GM23338 (cell line): ENCODE results near the gene PPAN. TPM values are rescaled to one million over a fixed set of nuclear protein-coding genes. Genes with fewer than 3 reads are reported as not detected.

ENCODE experiments used
- ATAC-seq: fragments of 200-7000 bp; cut with Tn5 transposase; 3 replicates; pipeline ENCODE4 v1.9.1; 2020
- DNase-seq: peaks from one replicate; pipeline ENCODE4 v3.0.0-alpha.2; 2015; ENCODE audit warnings: low spot score
- H2AFZ ChIP-seq: fragments of 200-600 bp; sonication (generic); 2 replicates; pipeline ENCODE4 v1.8.0; 2016; ENCODE audit warnings: antibody characterized with exemption, mild to moderate bottlenecking, moderate library complexity
- H3F3A ChIP-seq: fragments of 200-600 bp; sonication (generic); replicated peaks from 2 replicates; pipeline ENCODE4 v1.8.0; 2017; ENCODE audit warnings: antibody characterized with exemption, mixed run types, low read depth
- H3K27ac ChIP-seq: fragments of 200-600 bp; sonication (generic); 2 replicates; pipeline ENCODE4 v1.6.1; 2016; ENCODE audit warnings: low read depth
- H3K27me3 ChIP-seq: fragments of 200-600 bp; sonication (generic); 2 replicates; pipeline ENCODE4 v1.8.0; 2016; ENCODE audit warnings: mild to moderate bottlenecking, mixed run types, moderate library complexity; ENCODE audit not compliant: insufficient read depth
- H3K36me3 ChIP-seq: fragments of 200-600 bp; sonication (generic); 2 replicates; pipeline ENCODE4 v1.8.0; 2016; ENCODE audit warnings: mild to moderate bottlenecking; ENCODE audit not compliant: insufficient read depth
- H3K4me1 ChIP-seq: fragments of 200-600 bp; sonication (generic); 2 replicates; pipeline ENCODE4 v1.8.0; 2016; ENCODE audit warnings: mild to moderate bottlenecking, moderate library complexity; ENCODE audit not compliant: insufficient read depth
- H3K4me2 ChIP-seq: fragments of 200-600 bp; sonication (generic); 2 replicates; pipeline ENCODE4 v1.7.1; 2017; ENCODE audit warnings: mixed run types
- H3K4me3 ChIP-seq: fragments of 200-600 bp; sonication (generic); 2 replicates; pipeline ENCODE4 v1.6.1; 2016; ENCODE audit warnings: mixed run types
- H3K79me2 ChIP-seq: fragments of 200-600 bp; sonication (generic); replicated peaks from 2 replicates; pipeline ENCODE4 v1.8.0; 2017; ENCODE audit warnings: mild to moderate bottlenecking; ENCODE audit not compliant: insufficient read depth
- H3K9me2 ChIP-seq: fragments of 200-600 bp; sonication (generic); 2 replicates; pipeline ENCODE4 v1.8.0; 2017; ENCODE audit not compliant: insufficient read depth
- H4K20me1 ChIP-seq: fragments of 200-600 bp; sonication (generic); replicated peaks from 2 replicates; pipeline ENCODE4 v1.8.0; 2017; ENCODE audit warnings: mild to moderate bottlenecking; ENCODE audit not compliant: insufficient read depth
- H3K27ac Mint-ChIP-seq: 2 replicates; pipeline ENCODE4 v1.8.0; 2020; ENCODE audit warnings: inconsistent platforms, mild to moderate bottlenecking, moderate library complexity, mixed read lengths
- H3K27me3 Mint-ChIP-seq: 3 replicates; pipeline ENCODE4 v1.8.0; 2022; ENCODE audit warnings: low read depth, mild to moderate bottlenecking, moderate library complexity, mixed read lengths, inconsistent platforms; ENCODE audit not compliant: insufficient read depth, poor library complexity
- H3K36me3 Mint-ChIP-seq: 3 replicates; pipeline ENCODE4 v1.8.0; 2021; ENCODE audit warnings: low read depth, mild to moderate bottlenecking, inconsistent platforms, moderate library complexity, mixed read lengths
- H3K4me1 Mint-ChIP-seq: 3 replicates; pipeline ENCODE4 v1.8.0; 2020; ENCODE audit warnings: mild to moderate bottlenecking, inconsistent platforms, mixed read lengths
- H3K4me3 Mint-ChIP-seq: 3 replicates; pipeline ENCODE4 v1.8.0; 2021; ENCODE audit warnings: moderate library complexity, mild to moderate bottlenecking, inconsistent platforms, mixed read lengths
- H3K9me3 Mint-ChIP-seq: 3 replicates; pipeline ENCODE4 v1.8.0; 2020; ENCODE audit warnings: moderate library complexity, mild to moderate bottlenecking, inconsistent platforms, mixed read lengths
- EZH2 ChIP-seq: fragments of 200-600 bp; sonication (generic); IDR thresholded peaks from one replicate; pipeline ENCODE4 v1.8.0; 2017; ENCODE audit warnings: antibody characterized with exemption, mild to moderate bottlenecking, low read depth; ENCODE audit not compliant: unreplicated experiment
- EZH2phosphoT487 ChIP-seq: fragments of 200-600 bp; sonication (generic); IDR thresholded peaks from one replicate; pipeline ENCODE4 v1.8.1; 2018; ENCODE audit warnings: antibody characterized with exemption; ENCODE audit not compliant: unreplicated experiment
- JUNB ChIP-seq: IDR thresholded peaks from one replicate; pipeline ENCODE4 v1.6.1; 2016; ENCODE audit warnings: antibody characterized with exemption; ENCODE audit not compliant: unreplicated experiment
- NANOG ChIP-seq: IDR thresholded peaks from 2 replicates; pipeline ENCODE4 v1.6.1; 2016; ENCODE audit warnings: antibody characterized with exemption, borderline replicate concordance
- ZNF331 ChIP-seq: fragments of 250-450 bp; sonication (Bioruptor Pico); IDR thresholded peaks from 2 replicates; pipeline ENCODE4 v1.5.0; 2020; ENCODE audit warnings: low read depth, mild to moderate bottlenecking, moderate library complexity
- long read RNA-seq: library from polyadenylated mRNA; unstranded; transcript quantifications from one replicate; pipeline ENCODE4 v2.0.0, GENCODE V29; 2020; ENCODE audit not compliant: unreplicated experiment
- polyA plus RNA-seq: library from polyadenylated mRNA; unstranded; fragments of >200 nt; fragmentation: Nextera tagmentation; extraction: Ambion mirVana; gene quantifications from 2 replicates; pipeline ENCODE4 v1.2.1, GENCODE V29; 2016
- total RNA-seq: library from RNA; depleted of rRNA; stranded (reverse); fragments of >200 nt; shearing (Covaris generic); gene quantifications from 2 replicates; pipeline ENCODE4 v1.2.3, GENCODE V29; 2014; rRNA removed
- TF ChIP-seq, protein P1 (sequence below): fragments of 250-450 bp; sonication (Bioruptor Pico); IDR thresholded peaks from 2 replicates; pipeline ENCODE4 v1.5.0; 2020; ENCODE audit warnings: mild to moderate bottlenecking, moderate library complexity
- TF ChIP-seq, protein P2 (sequence below), 2 experiments: fragments of 200-600 bp in 1 of 2; sonication (generic) in 1 of 2; conservative IDR thresholded peaks; 2 replicates each; pipeline versions ENCODE4 v1.5.1 to v1.6.1; 2016 to 2017; ENCODE audit warnings: antibody characterized with exemption in 2 of 2, low read depth in 2 of 2, mild to moderate bottlenecking in 2 of 2, moderate library complexity in 1 of 2
- TF ChIP-seq, protein P3 (sequence below): IDR thresholded peaks from one replicate; pipeline ENCODE4 v1.6.1; 2018; ENCODE audit warnings: antibody characterized with exemption; ENCODE audit not compliant: unreplicated experiment
- TF ChIP-seq, protein P4 (sequence below): IDR thresholded peaks from 2 replicates; pipeline ENCODE4 v1.6.1; 2016; ENCODE audit warnings: antibody characterized with exemption

The PPAN gene, protein sequence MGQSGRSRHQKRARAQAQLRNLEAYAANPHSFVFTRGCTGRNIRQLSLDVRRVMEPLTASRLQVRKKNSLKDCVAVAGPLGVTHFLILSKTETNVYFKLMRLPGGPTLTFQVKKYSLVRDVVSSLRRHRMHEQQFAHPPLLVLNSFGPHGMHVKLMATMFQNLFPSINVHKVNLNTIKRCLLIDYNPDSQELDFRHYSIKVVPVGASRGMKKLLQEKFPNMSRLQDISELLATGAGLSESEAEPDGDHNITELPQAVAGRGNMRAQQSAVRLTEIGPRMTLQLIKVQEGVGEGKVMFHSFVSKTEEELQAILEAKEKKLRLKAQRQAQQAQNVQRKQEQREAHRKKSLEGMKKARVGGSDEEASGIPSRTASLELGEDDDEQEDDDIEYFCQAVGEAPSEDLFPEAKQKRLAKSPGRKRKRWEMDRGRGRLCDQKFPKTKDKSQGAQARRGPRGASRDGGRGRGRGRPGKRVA
- total RNA-seq, result 56.5 and 71.8 TPM in 2 replicates
- polyA plus RNA-seq, result 76.9 and 81.9 TPM in 2 replicates
- long read RNA-seq, transcript PPAN-201 (12 exons, 1,657 nt), result major isoform, 57 of 75 reads
- long read RNA-seq, transcript PPAN-202 (11 exons, 1,575 nt), result minor isoform, 7 of 75 reads
- long read RNA-seq, partial matches to known transcripts, result 4 of 75 reads
- long read RNA-seq, other reads (novel, unspliced or antisense), result 7 of 75 reads

DNA sequence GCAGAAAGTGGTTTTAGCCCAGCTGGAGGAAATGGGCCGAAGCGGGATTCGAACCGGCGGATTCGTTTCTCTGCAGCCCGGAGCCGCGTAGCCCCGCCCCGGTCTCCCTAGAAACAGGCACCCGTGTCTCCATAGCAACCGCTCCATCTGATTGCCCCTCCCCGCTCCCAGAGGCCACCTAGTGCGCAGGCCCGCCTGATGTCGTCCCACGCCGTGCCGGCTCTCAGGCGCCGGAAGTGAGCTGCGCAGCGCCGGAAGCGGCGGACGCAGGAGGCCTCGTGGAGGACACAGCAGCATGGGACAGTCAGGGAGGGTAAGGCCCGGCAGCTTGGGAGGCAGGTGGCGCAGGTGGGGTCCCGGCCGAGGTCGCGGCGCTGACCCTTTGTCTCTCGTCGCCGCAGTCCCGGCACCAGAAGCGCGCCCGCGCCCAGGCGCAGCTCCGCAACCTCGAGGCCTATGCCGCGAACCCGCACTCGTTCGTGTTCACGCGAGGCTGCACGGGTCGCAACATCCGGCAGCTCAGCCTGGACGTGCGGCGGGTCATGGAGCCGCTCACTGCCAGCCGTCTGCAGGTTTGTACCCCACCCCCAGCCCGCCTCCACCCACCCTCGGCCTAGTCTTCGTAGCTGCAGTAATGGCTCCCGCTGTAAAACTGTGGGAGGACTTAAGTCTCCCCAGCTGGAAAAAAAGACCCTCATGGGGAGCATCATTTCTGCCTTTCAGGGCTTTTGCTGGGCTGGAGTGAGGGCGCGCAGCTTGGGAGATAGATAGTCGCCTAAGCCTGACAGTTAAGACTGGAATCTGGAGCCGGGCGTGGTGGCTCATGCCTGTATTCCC, at the start of gene PPAN:
Gene PPAN, plus strand, starts transcription at position 263 of the 837 bp plus-strand sequence. Its CDS starts 33 bp downstream, at position 296.
- peaks cover 21% of the 10 kb centered on the region for H3K27me3 Mint-ChIP-seq
- TF ChIP-seq ZNF331, result no peak
- no peak for TF ChIP-seq NANOG
- TF ChIP-seq, protein P1, sequence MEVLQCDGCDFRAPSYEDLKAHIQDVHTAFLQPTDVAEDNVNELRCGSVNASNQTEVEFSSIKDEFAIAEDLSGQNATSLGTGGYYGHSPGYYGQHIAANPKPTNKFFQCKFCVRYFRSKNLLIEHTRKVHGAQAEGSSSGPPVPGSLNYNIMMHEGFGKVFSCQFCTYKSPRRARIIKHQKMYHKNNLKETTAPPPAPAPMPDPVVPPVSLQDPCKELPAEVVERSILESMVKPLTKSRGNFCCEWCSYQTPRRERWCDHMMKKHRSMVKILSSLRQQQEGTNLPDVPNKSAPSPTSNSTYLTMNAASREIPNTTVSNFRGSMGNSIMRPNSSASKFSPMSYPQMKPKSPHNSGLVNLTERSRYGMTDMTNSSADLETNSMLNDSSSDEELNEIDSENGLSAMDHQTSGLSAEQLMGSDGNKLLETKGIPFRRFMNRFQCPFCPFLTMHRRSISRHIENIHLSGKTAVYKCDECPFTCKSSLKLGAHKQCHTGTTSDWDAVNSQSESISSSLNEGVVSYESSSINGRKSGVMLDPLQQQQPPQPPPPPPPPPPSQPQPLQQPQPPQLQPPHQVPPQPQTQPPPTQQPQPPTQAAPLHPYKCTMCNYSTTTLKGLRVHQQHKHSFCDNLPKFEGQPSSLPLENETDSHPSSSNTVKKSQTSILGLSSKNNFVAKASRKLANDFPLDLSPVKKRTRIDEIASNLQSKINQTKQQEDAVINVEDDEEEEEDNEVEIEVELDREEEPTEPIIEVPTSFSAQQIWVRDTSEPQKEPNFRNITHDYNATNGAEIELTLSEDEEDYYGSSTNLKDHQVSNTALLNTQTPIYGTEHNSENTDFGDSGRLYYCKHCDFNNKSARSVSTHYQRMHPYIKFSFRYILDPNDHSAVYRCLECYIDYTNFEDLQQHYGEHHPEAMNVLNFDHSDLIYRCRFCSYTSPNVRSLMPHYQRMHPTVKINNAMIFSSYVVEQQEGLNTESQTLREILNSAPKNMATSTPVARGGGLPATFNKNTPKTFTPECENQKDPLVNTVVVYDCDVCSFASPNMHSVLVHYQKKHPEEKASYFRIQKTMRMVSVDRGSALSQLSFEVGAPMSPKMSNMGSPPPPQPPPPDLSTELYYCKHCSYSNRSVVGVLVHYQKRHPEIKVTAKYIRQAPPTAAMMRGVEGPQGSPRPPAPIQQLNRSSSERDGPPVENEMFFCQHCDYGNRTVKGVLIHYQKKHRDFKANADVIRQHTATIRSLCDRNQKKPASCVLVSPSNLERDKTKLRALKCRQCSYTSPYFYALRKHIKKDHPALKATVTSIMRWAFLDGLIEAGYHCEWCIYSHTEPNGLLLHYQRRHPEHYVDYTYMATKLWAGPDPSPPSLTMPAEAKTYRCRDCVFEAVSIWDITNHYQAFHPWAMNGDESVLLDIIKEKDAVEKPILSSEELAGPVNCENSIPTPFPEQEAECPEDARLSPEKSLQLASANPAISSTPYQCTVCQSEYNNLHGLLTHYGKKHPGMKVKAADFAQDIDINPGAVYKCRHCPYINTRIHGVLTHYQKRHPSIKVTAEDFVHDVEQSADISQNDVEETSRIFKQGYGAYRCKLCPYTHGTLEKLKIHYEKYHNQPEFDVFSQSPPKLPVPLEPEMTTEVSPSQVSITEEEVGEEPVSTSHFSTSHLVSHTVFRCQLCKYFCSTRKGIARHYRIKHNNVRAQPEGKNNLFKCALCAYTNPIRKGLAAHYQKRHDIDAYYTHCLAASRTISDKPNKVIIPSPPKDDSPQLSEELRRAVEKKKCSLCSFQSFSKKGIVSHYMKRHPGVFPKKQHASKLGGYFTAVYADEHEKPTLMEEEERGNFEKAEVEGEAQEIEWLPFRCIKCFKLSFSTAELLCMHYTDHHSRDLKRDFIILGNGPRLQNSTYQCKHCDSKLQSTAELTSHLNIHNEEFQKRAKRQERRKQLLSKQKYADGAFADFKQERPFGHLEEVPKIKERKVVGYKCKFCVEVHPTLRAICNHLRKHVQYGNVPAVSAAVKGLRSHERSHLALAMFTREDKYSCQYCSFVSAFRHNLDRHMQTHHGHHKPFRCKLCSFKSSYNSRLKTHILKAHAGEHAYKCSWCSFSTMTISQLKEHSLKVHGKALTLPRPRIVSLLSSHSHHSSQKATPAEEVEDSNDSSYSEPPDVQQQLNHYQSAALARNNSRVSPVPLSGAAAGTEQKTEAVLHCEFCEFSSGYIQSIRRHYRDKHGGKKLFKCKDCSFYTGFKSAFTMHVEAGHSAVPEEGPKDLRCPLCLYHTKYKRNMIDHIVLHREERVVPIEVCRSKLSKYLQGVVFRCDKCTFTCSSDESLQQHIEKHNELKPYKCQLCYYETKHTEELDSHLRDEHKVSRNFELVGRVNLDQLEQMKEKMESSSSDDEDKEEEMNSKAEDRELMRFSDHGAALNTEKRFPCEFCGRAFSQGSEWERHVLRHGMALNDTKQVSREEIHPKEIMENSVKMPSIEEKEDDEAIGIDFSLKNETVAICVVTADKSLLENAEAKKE, result no peak
- TF ChIP-seq, protein P2, sequence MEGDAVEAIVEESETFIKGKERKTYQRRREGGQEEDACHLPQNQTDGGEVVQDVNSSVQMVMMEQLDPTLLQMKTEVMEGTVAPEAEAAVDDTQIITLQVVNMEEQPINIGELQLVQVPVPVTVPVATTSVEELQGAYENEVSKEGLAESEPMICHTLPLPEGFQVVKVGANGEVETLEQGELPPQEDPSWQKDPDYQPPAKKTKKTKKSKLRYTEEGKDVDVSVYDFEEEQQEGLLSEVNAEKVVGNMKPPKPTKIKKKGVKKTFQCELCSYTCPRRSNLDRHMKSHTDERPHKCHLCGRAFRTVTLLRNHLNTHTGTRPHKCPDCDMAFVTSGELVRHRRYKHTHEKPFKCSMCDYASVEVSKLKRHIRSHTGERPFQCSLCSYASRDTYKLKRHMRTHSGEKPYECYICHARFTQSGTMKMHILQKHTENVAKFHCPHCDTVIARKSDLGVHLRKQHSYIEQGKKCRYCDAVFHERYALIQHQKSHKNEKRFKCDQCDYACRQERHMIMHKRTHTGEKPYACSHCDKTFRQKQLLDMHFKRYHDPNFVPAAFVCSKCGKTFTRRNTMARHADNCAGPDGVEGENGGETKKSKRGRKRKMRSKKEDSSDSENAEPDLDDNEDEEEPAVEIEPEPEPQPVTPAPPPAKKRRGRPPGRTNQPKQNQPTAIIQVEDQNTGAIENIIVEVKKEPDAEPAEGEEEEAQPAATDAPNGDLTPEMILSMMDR (conservative IDR thresholded peaks at IDR 0.05; ENCODE audit: low read depth in 2 of 2), result no peak
- TF ChIP-seq, protein P3, sequence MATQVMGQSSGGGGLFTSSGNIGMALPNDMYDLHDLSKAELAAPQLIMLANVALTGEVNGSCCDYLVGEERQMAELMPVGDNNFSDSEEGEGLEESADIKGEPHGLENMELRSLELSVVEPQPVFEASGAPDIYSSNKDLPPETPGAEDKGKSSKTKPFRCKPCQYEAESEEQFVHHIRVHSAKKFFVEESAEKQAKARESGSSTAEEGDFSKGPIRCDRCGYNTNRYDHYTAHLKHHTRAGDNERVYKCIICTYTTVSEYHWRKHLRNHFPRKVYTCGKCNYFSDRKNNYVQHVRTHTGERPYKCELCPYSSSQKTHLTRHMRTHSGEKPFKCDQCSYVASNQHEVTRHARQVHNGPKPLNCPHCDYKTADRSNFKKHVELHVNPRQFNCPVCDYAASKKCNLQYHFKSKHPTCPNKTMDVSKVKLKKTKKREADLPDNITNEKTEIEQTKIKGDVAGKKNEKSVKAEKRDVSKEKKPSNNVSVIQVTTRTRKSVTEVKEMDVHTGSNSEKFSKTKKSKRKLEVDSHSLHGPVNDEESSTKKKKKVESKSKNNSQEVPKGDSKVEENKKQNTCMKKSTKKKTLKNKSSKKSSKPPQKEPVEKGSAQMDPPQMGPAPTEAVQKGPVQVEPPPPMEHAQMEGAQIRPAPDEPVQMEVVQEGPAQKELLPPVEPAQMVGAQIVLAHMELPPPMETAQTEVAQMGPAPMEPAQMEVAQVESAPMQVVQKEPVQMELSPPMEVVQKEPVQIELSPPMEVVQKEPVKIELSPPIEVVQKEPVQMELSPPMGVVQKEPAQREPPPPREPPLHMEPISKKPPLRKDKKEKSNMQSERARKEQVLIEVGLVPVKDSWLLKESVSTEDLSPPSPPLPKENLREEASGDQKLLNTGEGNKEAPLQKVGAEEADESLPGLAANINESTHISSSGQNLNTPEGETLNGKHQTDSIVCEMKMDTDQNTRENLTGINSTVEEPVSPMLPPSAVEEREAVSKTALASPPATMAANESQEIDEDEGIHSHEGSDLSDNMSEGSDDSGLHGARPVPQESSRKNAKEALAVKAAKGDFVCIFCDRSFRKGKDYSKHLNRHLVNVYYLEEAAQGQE, result no peak
- TF ChIP-seq EZH2phosphoT487, result no peak
- no peak for TF ChIP-seq JUNB
- no peak for TF ChIP-seq EZH2
- TF ChIP-seq, protein P4, sequence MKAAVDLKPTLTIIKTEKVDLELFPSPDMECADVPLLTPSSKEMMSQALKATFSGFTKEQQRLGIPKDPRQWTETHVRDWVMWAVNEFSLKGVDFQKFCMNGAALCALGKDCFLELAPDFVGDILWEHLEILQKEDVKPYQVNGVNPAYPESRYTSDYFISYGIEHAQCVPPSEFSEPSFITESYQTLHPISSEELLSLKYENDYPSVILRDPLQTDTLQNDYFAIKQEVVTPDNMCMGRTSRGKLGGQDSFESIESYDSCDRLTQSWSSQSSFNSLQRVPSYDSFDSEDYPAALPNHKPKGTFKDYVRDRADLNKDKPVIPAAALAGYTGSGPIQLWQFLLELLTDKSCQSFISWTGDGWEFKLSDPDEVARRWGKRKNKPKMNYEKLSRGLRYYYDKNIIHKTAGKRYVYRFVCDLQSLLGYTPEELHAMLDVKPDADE, result peak; percentile 86

More for the DNA sequence above, at the start of gene PPAN:
- Histone ChIP-seq H3K36me3 (peaks cover 27% of the 10 kb centered on the region), H3F3A (peaks cover 30% of the 10 kb centered on the region; the same call in 1 of the 2 replicates), H3K4me2 (peak within 1 kb of the TSS; percentile 97), H3K4me1 (peaks cover 7% of the 10 kb centered on the region; the same call in 1 of the 2 replicates), H3K9me2 (no peaks in the 10 kb centered on the region), H3K27me3 (no peaks in the 10 kb centered on the region), H2AFZ (peak within 1 kb of the TSS; percentile 77; the same call in 1 of the 2 replicates), H3K4me3 (peak within 1 kb of the TSS; percentile 98), H4K20me1 (0 out of 2 replicates have a peak, but pooled peaks cover 7% of the 10 kb centered on the region), H3K27ac (peak within 1 kb of the TSS; percentile 50; the same call in 1 of the 2 replicates), H3K79me2 (peaks cover 24% of the 10 kb centered on the region)
- peak; percentile 100 for DNase-seq
- ATAC-seq, result peak; percentile 98
- H3K27ac Mint-ChIP-seq, result peak within 1 kb of the TSS; percentile 93
- H3K36me3 Mint-ChIP-seq, result peaks cover 46% of the 10 kb centered on the region
- H3K4me1 Mint-ChIP-seq, result peaks cover 10% of the 10 kb centered on the region
- no peaks in the 10 kb centered on the region for H3K9me3 Mint-ChIP-seq
- H3K4me3 Mint-ChIP-seq, result peak within 1 kb of the TSS; percentile 96
